OCI-LY7 (cell line): ENCODE data around the gene AK9. TPM values are rescaled to one million over a fixed set of nuclear protein-coding genes. Genes with fewer than 3 reads are reported as not detected.

Source experiments
- BruUV-seq: library from RNA; stranded (reverse); fragments of 400-500 nt; replicated peaks from 2 replicates; lab custom pipeline; 2021; lab: Mats Ljungman, UMichigan
- CTCF ChIA-PET: fragments of 300-600 bp; sonication (Branson Sonifier 250); formaldehyde crosslinking; loops from one replicate; lab custom pipeline; 2022; ENCODE audit warnings: antibody characterized with exemption; ENCODE audit not compliant: unreplicated experiment; lab: Charles Lee
- POLR2A ChIA-PET: fragments of 300-600 bp; sonication (Branson Sonifier 250); formaldehyde crosslinking; loops from one replicate; lab custom pipeline; 2022; ENCODE audit warnings: antibody characterized with exemption; lab: Charles Lee
- DNase-seq: peaks from one replicate; pipeline ENCODE4 v3.0.0-alpha.2; 2015; ENCODE audit warnings: low spot score
- H2AFZ ChIP-seq: fragments of 200-600 bp; sonication (generic), shearing (Covaris generic); 2 replicates; pipeline ENCODE4 v1.6.1; 2014; ENCODE audit warnings: mild to moderate bottlenecking, antibody characterized with exemption, low read length, moderate library complexity
- H3K27ac ChIP-seq: fragments of 200-600 bp; sonication (generic); 2 replicates; pipeline ENCODE4 v1.5.1; 2014; ENCODE audit warnings: mixed run types, low read depth, mild to moderate bottlenecking, moderate library complexity, low read length, inconsistent platforms; ENCODE audit not compliant: poor library complexity, severe bottlenecking
- H3K36me3 ChIP-seq: fragments of 200-600 bp; sonication (generic); 2 replicates; pipeline ENCODE4 v1.6.1; 2014; ENCODE audit warnings: mild to moderate bottlenecking, antibody characterized with exemption, low read length, moderate library complexity, mixed read lengths; ENCODE audit not compliant: insufficient read depth
- H3K4me1 ChIP-seq: fragments of 200-600 bp; sonication (generic); 2 replicates; pipeline ENCODE4 v1.5.1; 2014; ENCODE audit warnings: mild to moderate bottlenecking, low read length; ENCODE audit not compliant: insufficient read depth, poor library complexity, severe bottlenecking
- H3K4me2 ChIP-seq: fragments of 200-600 bp; sonication (generic); 2 replicates; pipeline ENCODE4 v1.6.1; 2014; ENCODE audit warnings: mild to moderate bottlenecking, low read length
- H3K4me3 ChIP-seq: fragments of 200-600 bp; sonication (generic); 2 replicates; pipeline ENCODE4 v1.5.1; 2014; ENCODE audit warnings: mild to moderate bottlenecking, low read depth, low read length; ENCODE audit not compliant: poor library complexity, severe bottlenecking
- H3K79me2 ChIP-seq: fragments of 200-600 bp; sonication (generic); 2 replicates; pipeline ENCODE4 v1.6.1; 2016; ENCODE audit warnings: low read depth, mild to moderate bottlenecking, low read length, moderate library complexity, mixed read lengths; ENCODE audit not compliant: insufficient read depth
- H3K9me2 ChIP-seq: fragments of 200-600 bp; sonication (generic); 2 replicates; pipeline ENCODE4 v1.6.1; 2016; ENCODE audit warnings: mild to moderate bottlenecking, low read length, mixed read lengths; ENCODE audit not compliant: insufficient read depth
- H3K9me3 ChIP-seq: fragments of 200-600 bp; sonication (generic); 2 replicates; pipeline ENCODE4 v1.6.1; 2014; ENCODE audit warnings: mild to moderate bottlenecking, mixed run types, low read length, mixed read lengths
- H4K20me1 ChIP-seq: fragments of 200-600 bp; sonication (generic); 2 replicates; pipeline ENCODE4 v1.6.1; 2014; ENCODE audit warnings: mild to moderate bottlenecking, antibody characterized with exemption, low read length, moderate library complexity, mixed read lengths; ENCODE audit not compliant: insufficient read depth
- CTCF ChIP-seq: fragments of 200-600 bp; sonication (generic); conservative IDR thresholded peaks from 2 replicates; pipeline ENCODE4 v1.5.1; 2014; ENCODE audit warnings: mild to moderate bottlenecking, antibody characterized with exemption, low read length, moderate library complexity, mixed read lengths
- EZH2phosphoT487 ChIP-seq: fragments of 200-600 bp; sonication (generic); IDR thresholded peaks from 2 replicates; pipeline ENCODE4 v1.6.1; 2018; ENCODE audit warnings: low read depth, borderline replicate concordance, mild to moderate bottlenecking, mixed run types, antibody characterized with exemption, low read length, moderate library complexity, mixed read lengths
- intact Hi-C: fragments of 100-400 bp; cut with micrococcal nuclease; formaldehyde crosslinking; loops from one replicate; pipeline ENCODE4 v1.10.0; 2022; ENCODE audit not compliant: unreplicated experiment
- total RNA-seq, 2 experiments: library from RNA; depleted of rRNA in 1 of 2; stranded (reverse); fragments of >200 nt in 1 of 2; shearing (Covaris generic) in 1 of 2; gene quantifications; 2 replicates each; pipeline ENCODE4 v1.2.3, GENCODE V29; 2014 to 2022

AK9 gene
- total RNA-seq, 2 experiments from 2014 or later: 4.9 to 6.7 TPM

- intact Hi-C loops: no loop called here
- no peak overlapping the region for H3K27ac ChIP-seq
- ChIA-PET POLR2A (interaction anchor here (0.9 to 1.7 kb wide), 2 partner anchors 10 to 13 kb away, joined by 3 to 5 read pairs; partner anchors contain the start of gene ZBTB24), CTCF (no interaction called here)
- no peak overlapping the region for H2AFZ ChIP-seq
- H3K4me2 ChIP-seq: peak overlapping the region; percentile 12; the same call in 1 of the 2 replicates
- H3K9me2 ChIP-seq: no peaks in the 10 kb centered on the region
- H3K4me3 ChIP-seq: no peak overlapping the region
- H4K20me1 ChIP-seq: peaks cover 25% of the 10 kb centered on the region
- peaks cover 100% of the 10 kb centered on the region for H3K36me3 ChIP-seq
- DNase-seq: no peak
- peaks cover 37% of the 10 kb centered on the region for H3K4me1 ChIP-seq
- no peaks in the 10 kb centered on the region for H3K9me3 ChIP-seq
- peaks cover 42% of the 10 kb centered on the region for H3K79me2 ChIP-seq
- TF ChIP-seq EZH2phosphoT487 (no peak), CTCF (peak; percentile 35; the same call in 1 of the 2 replicates)
- no TSS peak for BruUV-seq
These were observed 218.6 kb downstream of the AK9 start for GRCh38 chr6:109472132-109472995.

DNA sequence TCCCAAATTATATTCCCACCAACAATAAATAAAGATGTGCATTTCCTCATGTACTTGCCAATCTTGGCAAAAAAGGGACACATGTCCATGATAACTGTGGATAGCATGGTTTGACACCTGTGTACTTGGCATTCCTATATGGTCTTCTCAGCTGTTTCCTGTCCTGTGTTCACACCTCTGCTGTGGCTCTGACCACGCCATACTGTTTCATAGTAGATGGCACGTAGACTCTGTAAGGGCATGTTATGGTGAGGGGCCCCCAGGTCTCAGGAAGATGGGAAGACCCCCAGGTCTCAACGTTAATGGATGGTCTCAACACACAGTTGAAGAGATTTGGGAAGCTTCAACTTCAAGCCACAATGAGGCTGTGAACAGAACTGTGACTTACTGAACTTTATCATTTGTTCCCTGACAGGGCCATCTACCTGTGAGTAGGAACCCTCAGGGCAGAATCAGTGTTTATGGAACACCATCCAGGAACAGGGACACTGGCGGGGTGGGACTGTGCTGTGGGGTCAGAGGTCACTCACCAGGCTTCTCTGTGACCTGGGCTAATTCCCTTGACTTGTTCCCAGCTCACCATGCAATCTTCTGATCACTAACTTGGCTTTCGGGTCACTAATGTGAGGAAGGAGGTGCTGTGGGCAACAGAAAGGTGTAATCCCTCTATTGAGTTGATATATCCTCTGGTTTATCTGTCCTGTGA lies 219.7 kb downstream of the AK9 start:
- Histone ChIP-seq H2AFZ (no peak overlapping the region), H3K27ac (no peak overlapping the region), H3K36me3 (peaks cover 100% of the 10 kb centered on the region), H3K4me1 (peaks cover 25% of the 10 kb centered on the region), H3K79me2 (peaks cover 31% of the 10 kb centered on the region; the same call in 1 of the 2 replicates), H3K4me2 (no peak overlapping the region), H3K9me2 (no peaks in the 10 kb centered on the region), H4K20me1 (peaks cover 23% of the 10 kb centered on the region), H3K9me3 (no peaks in the 10 kb centered on the region), H3K4me3 (no peak overlapping the region)
- ChIA-PET POLR2A (no interaction called here), CTCF (no interaction called here)
- TF ChIP-seq CTCF (no peak), EZH2phosphoT487 (no peak)
- no TSS peak for BruUV-seq
- no peak for DNase-seq
- intact Hi-C loops: no loop called here
